ACHN (cell line): ENCODE measurements around the gene TMED6.

Source experiments
- DNase-seq: peaks from one replicate; pipeline ENCODE4 v3.0.0-alpha.2; 2015
- in situ Hi-C: cut with HindIII; loops from 2 replicates; pipeline ENCODE4 v1.10.0; 2017; ENCODE audit warnings: low sequenced_read_pairs, low pct_ligation_motif_present, low pct_unique_long_range_greater_than_20kb

The TMED6 gene

GRCh38 chr16:69327585-69328310 lies 23.8 kb downstream of the TMED6 start:
- DNase-seq: no peak
- in situ Hi-C loops: no loop called here

DNA sequence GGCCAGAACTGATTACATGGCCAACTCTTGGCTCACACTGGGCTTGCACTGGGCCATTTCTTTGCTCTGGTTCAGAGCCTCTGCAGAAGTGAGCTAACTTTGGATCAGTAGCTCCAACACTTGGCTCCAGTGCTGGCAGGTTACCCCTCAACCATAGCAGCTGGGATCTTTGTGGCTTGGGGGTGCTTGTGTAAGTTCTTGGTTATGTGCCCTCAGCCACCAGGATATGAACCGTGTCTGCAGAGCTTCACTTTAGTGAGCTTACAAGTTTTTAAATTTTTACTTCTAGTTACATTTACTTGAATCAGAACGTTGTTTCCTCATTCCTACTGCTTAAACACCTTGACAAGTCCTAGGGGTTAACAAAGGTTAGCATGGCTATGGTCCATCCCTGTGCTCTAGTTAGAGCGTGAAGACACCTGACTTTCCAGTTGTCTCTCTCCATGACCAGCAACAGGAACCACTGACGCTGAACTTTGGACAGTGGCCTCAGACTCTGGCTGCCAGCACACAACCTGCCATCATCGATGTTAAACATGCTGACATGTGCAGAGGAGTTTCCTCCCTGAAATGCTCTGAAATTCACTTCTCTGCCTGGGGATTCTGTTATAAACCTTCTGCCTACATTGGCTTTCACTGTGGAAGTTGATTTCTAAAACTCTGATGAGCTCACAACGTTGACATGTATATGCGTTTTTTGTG lies 25.3 kb downstream of the TMED6 start:
- in situ Hi-C loops: no loop called here
- DNase-seq: peak; percentile 80

DNA sequence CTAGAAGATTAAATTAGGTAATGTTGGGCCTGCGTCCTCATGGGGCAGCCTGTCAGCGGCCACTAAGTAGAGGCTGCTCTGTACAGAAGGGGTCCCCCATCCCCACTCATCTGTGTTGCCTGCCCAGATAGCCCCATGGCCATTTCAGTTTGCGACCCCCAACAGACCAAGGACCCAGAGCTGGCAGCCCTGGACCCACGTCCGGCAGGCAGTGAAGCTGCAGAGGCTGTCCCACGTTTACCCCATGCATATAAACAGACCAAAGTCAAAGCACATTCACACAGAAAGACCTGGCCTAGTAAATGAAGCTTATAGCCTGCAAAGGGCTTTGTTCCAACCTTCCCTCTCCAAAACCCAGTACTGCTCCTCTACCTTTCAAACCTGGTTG lies 25.8 kb downstream of the TMED6 start:
- in situ Hi-C loops: no loop called here

GRCh38 chr16:69324585-69325253 lies 26.9 kb downstream of the TMED6 start:
- DNase-seq: no peak
- in situ Hi-C loops: no loop called here

More for the DNA sequence above, 25.8 kb downstream of the TMED6 start:
- no peak for DNase-seq

DNA sequence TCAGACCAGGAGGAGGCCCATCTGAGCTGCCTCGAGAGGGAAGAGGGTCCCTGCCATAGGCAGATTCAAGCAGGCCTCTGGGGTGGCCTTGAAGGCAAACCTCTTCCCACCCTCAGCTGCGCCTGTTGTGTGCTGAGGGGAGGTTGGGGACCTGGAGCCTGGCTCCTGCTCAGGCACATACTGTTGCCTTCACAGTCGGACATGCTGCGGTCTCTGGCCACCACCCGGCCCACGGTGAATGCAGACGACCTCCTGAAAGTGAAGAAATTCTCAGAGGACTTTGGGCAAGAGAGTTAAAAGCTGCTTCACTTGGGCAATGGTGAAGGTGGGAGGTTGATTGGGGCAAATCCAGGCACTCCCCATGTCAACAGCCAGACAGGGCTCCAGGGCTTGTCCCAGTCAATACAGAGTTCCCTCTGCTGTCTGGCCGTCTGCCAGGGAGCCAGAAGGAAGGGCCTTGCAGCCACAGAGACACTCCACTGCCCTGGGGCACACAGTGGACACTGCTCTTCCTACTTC lies 27.5 kb downstream of the TMED6 start:
- DNase-seq: no peak
- in situ Hi-C loops: no loop called here

GRCh38 chr16:69323415-69323814 lies 28.2 kb downstream of the TMED6 start:
- in situ Hi-C loops: no loop called here
- no peak for DNase-seq

GRCh38 chr16:69322343-69322742 lies 29.2 kb downstream of the TMED6 start:
- no peak for DNase-seq
- in situ Hi-C loops: no loop called here

DNA sequence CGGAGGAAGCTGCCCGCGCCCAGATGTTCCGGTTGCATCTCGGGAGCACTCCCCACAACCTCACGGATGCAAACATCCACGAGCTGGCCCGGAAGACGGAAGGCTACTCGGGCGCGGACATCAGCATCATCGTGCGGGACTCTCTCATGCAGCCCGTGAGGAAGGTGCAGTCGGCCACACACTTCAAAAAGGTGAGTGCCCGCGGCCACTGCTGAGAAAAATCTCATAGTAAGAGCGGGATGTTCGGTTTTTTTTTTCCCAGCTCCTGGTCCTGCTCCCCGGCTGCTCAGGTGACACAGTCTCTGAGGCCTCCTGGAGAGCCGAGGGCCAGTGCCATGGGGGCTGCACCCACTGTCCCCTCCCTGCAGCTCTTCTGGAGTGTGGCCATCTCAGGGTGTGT lies 30.5 kb downstream of the TMED6 start:
- DNase-seq: no peak
- in situ Hi-C loops: no loop called here

- in situ Hi-C loops: no loop called here
- DNase-seq: no peak
Observed at GRCh38 chr16:69320740-69321073, 30.9 kb downstream of the TMED6 start.

DNA sequence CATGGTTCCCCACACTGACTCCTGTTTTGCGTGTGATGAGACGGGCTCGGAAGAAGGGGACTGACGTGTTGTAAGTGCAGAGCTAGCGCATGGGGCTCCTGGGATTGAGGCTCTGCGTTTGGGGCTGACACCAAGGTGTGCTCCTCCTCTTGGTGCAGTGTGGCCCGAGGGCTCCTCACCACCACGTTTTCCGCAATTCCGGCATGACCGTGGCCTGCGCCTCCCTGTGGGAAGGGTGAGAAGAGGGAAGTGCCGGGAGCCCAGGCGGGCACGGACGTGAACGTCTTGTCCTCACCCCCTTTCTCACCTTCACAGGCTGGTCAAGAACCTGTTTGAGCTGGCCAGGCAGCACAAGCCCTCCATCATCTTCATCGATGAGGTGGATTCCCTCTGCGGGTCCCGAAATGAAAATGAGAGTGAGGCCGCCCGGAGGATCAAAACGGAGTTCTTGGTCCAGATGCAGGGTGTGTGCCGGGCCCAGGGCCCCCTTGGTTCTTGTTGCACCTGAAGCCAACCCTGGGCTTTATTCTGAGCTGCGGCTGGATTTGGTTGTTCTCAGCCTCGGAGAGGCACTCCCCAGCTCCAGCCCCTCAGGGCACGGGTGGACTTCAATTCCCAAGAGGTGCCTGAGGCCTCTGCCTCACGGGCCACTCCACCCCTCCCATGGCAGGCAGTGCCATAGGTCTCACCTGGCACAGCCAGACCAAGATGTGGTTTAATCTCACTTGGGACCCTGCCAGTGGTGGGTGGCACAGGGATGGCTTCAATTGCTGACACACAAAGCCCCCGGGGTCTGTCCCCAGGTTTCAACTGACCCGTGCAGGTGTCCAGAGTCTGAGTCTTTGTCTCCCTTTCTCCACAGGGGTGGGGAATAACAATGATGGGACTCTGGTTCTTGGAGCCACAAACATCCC lies 31.5 kb downstream of the TMED6 start:
- DNase-seq: no peak
- in situ Hi-C loops: no loop called here

DNA sequence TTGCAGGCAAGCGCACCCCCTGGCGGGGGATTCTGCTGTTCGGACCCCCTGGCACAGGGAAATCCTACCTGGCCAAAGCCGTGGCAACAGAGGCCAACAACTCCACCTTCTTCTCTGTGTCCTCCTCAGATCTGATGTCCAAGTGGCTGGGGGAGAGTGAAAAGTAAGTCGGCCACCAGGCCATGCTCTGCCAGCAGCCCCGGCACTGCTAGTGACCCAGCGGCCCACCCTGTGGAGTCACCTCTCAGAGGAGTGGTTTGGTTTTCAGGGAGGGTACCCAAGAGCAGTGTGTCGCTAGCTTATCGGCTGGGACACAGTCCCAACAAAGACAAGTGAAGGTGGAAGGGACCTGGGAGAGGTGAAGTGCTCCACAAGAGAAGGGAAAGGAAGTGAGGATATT lies 32.2 kb downstream of the TMED6 start:
- in situ Hi-C loops: no loop called here
- no peak for DNase-seq

DNA sequence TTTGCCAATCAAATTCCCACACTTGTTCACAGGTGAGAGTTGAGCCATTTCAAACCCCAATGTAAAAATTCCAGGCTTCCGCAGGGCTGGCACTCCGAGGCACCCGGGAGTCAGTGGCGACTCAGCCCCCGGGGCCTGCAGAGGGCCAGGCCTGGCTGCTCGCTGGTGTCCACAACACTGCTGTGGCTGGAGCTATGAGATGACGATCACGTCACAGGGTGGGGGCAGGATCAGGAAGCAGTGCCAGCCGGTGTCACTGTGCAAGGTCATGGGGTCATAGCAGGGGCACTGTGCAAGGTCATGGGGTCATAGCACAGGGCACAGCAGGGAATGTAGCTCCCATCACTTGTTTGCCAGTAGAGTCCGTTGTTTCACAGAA lies 32.7 kb downstream of the TMED6 start:
- DNase-seq: no peak
- in situ Hi-C loops: no loop called here

DNA sequence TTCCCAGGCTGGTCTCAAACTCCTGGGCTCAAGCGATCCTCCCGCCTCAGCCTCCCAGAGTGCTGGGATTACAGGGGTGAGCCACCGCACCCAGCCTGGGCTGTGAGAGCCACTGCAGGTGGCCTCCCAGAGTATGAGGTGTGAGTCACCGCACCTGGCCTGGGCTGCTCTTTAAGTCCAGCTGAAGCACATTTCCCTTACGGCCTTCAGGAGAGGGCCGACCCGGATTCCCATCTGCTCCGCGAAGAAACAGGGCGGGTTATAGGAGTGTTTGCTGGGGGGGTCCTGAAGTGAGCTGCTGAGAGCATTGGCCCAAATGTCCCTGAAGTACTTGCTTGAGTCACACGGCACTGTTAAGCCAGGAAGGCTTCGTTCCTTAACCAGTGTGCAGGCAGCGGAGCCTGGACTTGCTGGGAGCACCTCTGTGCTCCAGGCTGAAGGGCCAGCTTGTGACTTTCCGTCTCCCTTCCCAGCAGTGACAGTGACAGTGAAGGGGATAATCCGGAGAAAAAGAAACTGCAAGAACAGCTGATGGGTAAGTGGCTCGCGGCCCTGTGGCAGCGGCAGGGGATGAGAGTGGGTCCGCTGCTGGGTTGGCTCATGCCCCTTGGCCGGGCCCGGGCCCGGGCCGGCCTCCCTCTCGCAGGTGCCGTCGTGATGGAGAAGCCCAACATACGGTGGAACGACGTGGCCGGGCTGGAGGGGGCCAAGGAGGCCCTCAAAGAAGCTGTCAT lies 33.2 kb downstream of the TMED6 start:
- in situ Hi-C loops: no loop called here
- DNase-seq: no peak

GRCh38 chr16:69316595-69317034 lies 35.0 kb downstream of the TMED6 start:
- in situ Hi-C loops: no loop called here
- DNase-seq: no peak

DNA sequence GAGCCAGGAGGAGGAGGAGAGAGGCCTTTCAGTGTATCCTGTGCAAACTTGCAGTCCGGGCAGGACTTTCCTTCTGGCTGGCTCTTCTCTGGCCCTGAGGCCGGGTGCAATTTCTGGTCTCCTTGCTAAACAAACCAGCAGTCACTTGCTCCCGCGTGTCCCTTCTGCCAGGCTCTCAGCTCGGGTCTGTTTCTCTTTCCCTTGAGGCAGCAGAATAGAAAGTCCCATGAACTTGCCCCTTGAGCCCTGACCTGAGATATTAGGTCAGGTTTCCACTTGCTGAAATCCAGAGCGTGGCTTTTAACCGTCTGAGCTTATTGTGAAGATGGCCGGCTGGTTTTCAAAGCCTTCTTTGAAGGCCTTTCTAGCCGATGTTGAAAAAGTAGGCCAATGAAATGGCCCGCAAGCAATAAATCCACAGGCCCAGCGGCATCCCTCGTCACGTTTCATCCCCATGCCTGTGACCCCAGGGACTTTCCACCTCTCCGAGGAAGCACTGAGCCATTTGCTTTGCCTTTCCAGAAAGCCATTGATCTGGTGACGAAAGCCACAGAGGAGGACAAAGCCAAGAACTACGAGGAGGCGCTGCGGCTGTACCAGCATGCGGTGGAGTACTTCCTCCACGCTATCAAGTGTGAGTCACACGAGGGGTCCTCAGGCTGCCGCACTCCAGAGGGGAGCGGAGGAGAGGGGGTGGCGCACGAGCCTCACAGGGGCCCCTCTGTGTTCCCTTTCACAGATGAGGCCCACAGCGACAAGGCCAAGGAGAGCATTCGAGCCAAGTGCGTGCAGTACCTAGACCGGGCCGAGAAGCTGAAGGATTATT lies 35.9 kb downstream of the TMED6 start:
- no peak for DNase-seq
- in situ Hi-C loops: no loop called here

GRCh38 chr16:69314534-69314933 lies 37.1 kb downstream of the TMED6 start:
- in situ Hi-C loops: no loop called here

GRCh38 chr16:69313469-69313868 lies 38.1 kb downstream of the TMED6 start:
- in situ Hi-C loops: no loop called here
- DNase-seq: no peak

More at GRCh38 chr16:69314534-69314933, 37.1 kb downstream of the TMED6 start:
- DNase-seq: no peak
